HG02610 (cell line): ENCODE data around the gene HSDL1.
A peak's percentile ranks its signal among the peaks of the same experiment; 100 is the strongest.
"Not testable (repeated sequence)": the region's sequence is repeated elsewhere in the genome, so short reads cannot be mapped to it uniquely, and the experiment has no call there.

ENCODE experiments used
- ATAC-seq: cut with Tn5 transposase; IDR thresholded peaks from one replicate; pipeline ENCODE4 v1.9.1; 2021; ENCODE audit warnings: mild to moderate bottlenecking, moderate library complexity; ENCODE audit not compliant: unreplicated experiment

Gene HSDL1

GRCh38 chr16:84138824-84139627, 6.0 kb downstream of the HSDL1 start:
- peak; percentile 64 for ATAC-seq

DNA sequence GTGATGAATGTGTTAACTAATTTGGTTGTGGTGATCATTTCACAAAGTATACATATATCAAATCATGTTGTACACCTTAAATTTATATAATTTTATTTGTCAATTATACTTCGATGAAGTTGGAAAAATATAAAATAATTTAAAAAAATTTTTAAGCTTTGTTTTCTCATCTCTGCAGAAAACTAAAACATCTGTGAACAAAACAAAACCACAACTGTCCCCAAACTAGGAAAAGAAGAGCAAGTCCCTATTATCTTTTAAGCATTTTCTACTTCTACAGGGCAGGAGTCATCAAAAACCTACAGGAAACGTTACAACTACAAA, 6.5 kb downstream of the HSDL1 start:
- no peak for ATAC-seq

GRCh38 chr16:84137769-84138357, 7.1 kb downstream of the HSDL1 start:
- ATAC-seq = no peak

GRCh38 chr16:84137287-84137686, 7.7 kb downstream of the HSDL1 start:
- ATAC-seq = no peak

- ATAC-seq = no peak
These were observed 8.4 kb downstream of the HSDL1 start for GRCh38 chr16:84136331-84137125.

DNA sequence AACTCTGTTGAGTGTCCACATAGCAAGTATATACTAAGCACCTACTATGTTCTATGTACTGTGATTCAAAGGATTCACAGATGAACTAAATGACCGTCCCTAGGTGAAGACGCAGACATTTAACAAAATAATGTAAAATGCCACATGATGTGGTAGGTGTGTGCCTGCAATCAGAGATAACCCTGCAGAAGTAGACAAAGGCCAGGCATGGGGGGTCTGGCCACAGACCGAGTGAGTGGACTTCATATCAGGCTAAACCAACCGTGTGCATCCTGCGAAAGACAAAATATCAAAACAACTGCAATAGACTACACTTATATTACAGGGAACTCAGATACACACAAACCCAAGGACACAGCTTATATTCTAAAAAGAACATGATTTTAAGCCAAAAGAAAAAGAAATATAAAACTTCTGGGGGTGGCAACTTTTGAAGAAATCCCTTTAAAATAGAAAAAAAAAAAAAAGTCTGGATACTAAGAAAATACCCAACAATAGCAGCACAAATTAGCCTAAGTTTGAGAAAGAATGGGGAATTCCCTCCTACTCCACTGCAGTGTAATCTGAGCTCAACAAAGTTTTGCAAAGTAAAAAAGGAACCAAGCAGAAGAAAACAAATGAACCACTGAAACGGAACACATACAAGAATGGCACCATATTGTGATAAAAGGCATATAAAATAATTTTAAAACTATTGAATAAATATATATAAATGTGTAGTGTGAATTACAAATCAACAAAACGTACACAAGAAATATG, 12.3 kb downstream of the HSDL1 start:
- no peak for ATAC-seq

DNA sequence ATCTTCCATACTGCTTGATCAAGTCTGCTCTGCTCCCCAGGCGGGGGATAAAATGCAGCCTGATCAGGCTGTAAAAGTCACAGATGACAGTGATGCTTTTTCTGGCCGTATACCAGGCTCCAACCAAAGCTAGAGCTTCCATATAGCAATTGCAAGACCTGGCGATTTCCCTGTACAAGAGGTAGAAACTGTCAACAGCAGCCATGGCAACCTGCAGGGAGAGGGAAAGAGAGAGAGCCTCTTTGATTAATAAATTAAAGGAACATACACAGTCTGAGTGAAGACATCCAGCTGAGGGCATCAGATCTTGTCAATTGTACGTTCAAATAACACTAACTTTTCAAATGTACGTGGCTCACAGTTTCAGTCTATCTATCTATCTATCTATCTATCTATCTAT, 13.9 kb downstream of the HSDL1 start:
- ATAC-seq = no peak

GRCh38 chr16:84124257-84125073, 20.5 kb downstream of the HSDL1 start:
- no peak for ATAC-seq

DNA sequence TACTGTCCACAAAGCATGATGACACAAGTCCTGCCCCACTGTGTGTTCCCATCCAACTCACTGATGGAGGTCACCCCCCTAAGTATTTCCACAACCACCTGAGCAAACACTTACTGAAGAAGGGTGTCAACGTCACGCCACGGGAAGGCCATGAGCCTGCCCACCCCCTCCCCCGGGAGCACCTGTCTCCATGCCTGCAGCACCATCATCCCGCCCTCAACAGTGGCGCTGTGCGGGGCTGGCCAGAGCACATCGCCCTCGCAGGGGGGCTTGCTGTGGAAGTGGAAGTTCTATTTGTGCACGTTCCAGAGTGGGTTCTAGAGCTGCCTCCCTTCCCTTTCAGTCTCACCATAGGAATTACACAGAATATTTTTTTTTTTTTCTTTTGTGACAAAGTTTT, 24.0 kb downstream of the HSDL1 start:
- no peak for ATAC-seq

DNA sequence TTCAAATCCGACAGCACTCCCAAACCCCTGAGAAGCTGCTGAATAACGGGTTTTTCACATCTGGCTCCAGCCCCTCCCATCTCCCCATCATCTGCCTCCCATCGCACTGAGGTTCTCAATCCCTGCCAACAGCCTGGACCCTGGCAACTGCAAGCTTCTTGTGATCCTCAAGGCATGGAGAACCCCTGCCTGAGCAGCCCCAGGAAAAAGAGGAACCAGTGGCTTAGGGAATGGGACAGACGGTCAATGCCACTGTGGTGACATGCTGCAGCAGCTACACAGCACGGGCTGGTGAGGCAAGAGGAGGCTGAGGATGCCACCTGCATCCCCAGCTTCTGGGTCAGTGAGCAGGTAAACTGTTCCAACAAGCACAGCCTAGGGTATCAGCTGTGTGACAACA, 25.0 kb downstream of the HSDL1 start:
- ATAC-seq = no peak

DNA sequence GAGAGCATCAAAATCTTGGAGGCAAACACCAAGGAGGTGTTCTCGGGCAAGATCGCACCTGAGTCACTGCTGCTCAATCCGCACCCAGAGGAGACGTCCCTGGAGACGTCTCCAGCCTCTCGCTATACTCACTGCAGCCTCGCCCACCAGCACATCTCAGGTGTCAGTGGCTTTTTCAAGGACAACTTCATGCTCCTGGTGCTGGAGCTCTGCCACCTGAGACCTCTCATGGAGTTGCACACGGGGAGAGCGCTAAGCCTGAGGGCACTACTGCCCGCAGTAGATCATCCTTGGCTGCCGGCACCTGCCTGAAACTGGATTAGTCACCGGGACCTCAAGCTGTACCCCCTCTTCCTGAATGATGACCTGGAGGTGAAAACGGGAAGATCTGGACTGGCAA, 25.6 kb downstream of the HSDL1 start:
- ATAC-seq = no peak

GRCh38 chr16:84118315-84118714, 26.7 kb downstream of the HSDL1 start:
- ATAC-seq = not testable (repeated sequence)

DNA sequence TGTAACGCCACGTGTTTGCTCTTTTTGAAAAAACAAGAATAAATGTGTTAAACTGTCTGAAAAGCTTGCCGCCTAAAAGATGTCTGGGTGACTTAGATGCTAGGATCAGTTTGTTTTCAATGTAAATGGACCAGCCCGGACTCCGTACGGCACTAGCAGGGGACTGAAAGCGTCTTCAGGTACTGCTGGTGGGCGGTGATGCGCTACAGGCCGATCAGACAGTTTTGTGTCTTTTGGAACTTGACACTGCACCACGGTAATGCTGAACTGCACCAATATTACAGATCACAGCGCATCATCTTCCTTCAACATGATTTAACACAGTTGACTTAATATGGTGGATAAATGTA, 27.5 kb downstream of the HSDL1 start:
- ATAC-seq = no peak

DNA sequence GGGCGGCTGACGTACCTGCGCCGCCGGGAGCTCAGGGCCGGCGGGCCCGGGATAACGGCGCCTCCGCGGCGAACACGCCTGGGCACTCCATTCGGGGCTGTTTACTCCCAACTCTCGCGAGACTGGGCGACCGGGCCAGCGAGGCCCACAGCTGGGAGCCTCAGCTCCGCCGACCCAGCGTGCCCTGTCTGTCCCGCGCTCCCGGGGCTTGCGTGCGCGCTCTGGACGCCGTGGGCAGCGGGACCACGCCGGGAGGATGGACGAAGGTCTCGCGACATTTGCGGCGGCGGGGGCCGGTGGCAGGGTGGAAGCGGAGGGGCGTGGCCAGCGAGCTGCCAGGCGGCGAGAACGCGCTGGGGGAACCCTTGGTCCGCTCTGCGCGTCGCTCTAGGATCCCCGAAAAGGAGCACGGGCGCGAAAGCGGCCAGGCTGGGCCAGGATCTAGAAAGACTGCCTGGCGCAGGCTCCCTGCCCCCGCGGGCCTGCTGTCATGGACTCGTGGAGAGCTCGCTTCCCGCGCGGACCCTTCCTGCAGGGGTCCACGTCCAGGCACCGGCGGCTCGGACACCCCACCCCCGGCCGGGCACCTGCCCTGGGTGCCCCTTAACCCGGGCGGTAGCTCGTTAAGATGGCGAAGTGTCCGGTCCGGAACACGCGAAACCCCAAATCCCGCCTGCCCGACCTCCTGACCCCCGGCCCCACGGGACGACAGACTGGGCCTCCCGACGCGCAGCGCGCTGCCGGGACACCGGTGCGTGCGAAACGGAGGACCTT, 28.1 kb downstream of the HSDL1 start, which contains the start of gene MBTPS1:
TSS of gene MBTPS1 (minus strand) at position 223 of the 774 bp plus-strand sequence. CDS start 15,159 bp downstream, outside the sequence.
- ATAC-seq = peak; percentile 94

DNA sequence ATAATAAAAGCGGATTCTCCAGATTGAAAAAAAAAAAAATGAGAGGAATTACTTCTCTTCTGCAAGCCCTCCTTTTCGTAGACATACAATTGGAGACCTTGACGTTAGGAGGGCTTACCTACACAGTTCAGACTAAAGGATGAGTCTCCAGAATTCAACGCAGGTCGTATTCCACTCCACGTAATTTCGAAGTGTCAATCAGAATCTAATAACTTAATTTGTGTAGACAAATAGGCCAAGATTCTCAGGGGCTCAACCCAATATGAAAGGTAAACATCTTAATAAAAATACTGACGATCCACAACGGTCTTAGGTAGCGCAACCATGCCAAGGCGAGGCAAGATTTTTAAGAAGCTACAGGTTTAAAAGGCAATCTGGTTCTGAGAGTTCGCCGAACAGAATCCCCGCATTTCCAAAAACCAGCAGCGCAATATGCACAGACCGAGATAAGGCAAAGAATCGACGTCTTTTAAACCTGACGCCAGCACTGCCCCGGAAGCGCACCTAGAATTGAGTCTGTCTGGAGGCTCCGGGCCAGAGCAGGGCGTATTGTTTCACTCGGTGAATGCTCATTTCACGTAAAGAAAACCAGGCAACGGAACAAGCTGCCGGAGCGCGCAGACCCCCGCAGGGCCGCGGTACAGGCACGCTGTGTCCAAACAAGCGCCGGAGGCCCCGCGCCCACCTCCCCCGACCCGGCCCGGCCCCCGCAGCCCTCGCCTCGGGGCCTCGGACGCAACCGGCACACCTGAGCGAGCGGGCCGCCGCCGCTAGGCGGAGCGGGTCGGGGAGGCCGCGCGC, 28.9 kb downstream of the HSDL1 start:
- ATAC-seq = peak; percentile 27

DNA sequence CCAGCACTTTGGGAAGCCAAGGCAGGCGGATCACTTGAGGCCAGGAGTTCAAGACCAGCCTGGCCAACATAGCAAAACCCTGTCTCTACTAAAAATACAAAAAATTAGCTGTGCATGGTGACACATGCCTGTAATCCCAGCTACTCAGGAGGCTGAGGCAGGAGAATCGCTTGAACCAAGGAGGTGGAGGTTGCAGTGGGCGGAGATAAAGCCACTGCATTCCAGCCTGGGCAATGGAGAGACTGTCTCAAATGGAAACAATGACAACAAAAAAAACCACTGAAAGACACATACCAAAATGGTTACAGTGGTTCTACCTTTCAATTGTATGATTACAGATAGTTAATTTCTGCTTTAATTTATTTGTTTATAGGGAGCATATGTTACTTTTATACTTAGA, 33.0 kb downstream of the HSDL1 start:
- ATAC-seq = not testable (repeated sequence)

GRCh38 chr16:84111525-84111924, 33.5 kb downstream of the HSDL1 start:
- ATAC-seq = no peak

GRCh38 chr16:84110527-84110926, 34.5 kb downstream of the HSDL1 start:
- ATAC-seq = no peak
